GM21367 (cell line): ENCODE results near the gene LAMA4.
"Not testable (repeated sequence)": the region's sequence is repeated elsewhere in the genome, so short reads cannot be mapped to it uniquely, and the experiment has no call there.

ENCODE experiments used
- ATAC-seq: cut with Tn5 transposase; IDR thresholded peaks from one replicate; pipeline ENCODE4 v1.9.1; 2021; ENCODE audit not compliant: unreplicated experiment

The LAMA4 gene

DNA sequence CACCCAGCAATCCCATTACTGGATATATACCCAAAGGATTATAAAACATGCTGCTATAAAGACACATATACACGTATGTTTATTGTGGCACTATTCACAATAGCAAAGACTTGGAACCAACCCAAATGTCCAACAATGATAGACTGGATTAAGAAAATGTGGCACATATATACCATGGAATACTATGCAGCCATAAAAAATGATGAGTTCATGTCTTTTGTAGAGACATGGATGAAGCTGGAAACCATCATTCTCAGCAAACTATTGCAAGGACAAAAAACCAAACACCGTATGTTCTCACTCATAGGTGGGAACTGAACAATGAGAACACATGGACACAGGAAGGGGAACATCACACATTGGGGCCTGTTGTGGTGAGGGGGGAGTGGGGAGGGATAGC is 148.3 kb downstream of the LAMA4 start:
- ATAC-seq = not testable (repeated sequence)

DNA sequence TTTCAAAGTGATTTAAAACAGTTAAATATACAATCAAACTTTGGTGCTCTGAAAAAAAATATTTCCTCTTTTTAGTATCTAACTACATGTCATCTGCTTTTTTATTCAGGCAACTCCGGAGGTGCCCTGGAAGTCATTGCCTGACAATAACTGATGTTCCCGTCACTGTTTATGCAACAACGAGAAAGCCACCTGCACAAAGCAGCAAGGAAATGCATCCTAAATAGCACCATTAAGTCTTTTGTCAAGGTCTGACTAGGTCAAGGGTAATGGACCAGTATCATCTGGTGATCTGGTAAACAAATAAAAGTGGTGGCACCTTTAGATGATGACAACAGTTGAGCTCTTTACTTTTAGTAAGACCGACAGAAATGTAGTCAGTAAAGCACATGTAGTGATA is 153.8 kb downstream of the LAMA4 start:
- ATAC-seq = no peak

- no peak for ATAC-seq
Observed at GRCh38 chr6:112096901-112097300, 157.5 kb downstream of the LAMA4 start.

DNA sequence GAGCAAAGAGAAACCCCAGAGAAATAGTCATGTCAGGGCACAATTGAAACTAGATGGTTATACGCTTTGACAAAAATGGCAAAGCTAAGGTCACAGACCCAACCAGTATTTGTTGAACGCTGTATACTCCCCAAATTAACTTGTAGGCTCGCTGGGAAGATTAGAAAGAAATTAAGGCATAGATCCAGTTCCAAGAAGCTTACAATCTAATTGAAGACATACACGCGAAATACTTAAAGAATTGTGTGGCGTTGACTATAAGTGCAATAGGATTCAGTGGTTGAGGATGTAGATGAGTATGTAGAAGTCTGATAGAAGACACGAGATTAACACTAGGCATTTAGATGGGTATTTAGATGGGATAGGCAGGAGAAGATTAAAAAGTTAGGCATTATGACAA is 166.5 kb downstream of the LAMA4 start:
- no peak for ATAC-seq

DNA sequence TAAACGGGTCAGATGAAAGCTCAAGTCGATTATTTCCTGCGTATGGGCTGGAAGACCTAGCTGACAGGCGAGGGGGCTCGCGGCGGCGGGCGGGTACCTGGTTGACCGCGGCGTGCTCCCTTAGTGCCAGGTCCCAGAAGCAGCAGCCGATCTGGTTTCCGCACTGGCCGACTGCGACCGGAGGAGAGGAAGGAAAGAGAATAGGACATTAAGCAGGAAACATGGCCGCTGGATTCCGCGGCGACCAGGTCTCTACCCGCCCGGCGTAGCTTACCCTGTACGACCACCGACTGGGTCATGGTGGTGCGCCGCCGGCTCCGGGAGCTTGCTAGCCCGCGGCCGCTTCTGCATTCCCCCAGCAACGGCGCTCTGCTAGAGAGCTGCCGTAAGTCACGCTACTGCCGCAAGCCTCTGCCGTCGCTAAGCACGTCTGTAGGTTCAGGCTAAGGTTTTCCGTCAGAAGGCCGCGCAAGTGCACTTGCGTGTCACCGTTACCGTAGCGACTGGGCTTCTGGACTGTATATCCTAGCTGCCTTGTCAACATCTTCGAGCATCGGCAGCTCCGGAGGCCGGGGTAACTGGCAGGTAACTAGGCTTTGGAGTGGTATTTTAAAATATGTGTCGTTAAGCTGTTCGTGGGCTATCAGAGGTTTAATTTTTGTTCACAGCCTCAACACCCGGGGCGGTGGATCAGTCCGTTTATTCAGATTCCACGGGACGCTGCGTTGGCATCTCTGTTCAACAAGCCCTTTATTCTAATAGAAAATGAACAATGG is 167.0 kb downstream of the LAMA4 start, which contains the start of the genes FAM229B and TUBE1:
FAM229B (plus strand) TSS at position 456 of the 776 bp plus-strand sequence. CDS start 11,693 bp downstream, outside the sequence.
TUBE1 (minus strand) TSS at position 347 of the 776 bp plus-strand sequence; CDS start at position 299, 48 bp downstream.
- peak; percentile 99 for ATAC-seq

GRCh38 chr6:112086744-112087135 is 167.6 kb downstream of the LAMA4 start:
- ATAC-seq = peak; percentile 23

DNA sequence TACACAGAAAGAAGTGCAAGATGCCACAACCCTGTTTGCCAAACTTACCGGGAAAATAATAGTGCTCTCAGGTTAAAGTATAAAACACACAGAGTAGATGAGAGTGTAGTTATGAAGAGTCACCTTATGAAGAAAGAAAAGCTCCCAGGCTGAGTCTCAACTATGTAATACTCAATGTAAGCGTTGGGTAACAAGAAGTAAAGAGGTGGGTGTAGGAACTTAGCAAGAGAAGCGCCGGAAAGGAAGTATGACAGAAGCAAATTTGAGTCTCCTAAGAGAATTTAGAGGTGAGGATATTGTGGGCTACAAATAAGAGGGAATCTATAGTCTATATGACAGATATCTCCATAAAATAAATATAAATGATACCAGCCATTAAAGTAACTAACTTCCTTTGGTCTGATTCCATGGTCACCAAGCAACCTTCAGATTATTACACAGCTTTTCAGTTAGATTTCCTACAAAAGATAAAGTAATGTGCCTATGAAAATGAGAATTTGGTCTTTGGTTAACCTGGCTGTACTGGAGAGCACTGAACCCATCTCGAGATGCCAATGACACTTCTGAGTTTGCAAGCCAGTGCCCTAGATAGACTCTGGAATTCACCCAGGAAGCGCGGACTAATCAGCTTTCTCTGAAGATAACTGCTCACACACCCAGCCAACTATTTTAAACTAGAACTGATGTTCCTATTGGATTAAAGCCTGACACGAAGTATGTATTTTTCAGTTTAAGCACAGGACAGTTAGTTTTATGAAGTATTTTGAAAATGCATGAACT is 168.9 kb downstream of the LAMA4 start:
- no peak for ATAC-seq

DNA sequence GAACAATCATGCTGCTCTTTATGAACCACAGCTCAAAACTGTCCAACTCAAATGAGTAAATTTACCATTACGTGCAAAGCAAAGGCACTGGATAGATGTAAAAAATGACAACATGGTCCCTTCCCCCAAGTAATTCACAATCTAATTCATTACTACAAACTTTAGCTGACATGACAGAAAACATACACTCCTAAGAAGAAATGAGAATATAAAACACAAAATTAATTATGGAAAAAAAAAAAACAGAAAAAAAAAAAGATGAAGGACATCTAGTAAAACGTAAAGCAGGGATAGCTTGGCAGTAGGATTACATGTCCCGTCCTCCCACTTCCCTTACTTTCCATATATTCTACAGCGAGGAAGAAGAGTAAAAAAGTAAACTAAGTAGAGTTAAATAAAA is 172.8 kb downstream of the LAMA4 start:
- no peak for ATAC-seq

DNA sequence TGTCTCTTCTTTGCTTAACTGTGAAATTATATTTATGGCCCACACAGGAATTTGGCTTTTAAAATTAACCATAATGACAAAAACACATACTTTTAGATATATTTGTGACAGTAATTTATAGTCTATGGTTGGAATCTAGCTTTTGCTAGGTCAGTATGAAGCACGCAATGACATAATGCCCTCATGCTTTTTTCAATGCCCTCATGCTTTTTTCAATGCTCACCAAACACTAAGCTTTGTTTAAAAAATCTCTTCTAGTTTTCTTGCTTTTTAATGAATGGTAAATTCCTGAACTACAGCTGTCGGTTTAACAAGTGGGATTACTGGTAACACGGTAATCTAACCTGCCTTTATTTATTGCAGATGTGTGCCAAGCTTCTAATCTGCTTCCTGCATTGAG is 187.8 kb downstream of the LAMA4 start:
- ATAC-seq = no peak

DNA sequence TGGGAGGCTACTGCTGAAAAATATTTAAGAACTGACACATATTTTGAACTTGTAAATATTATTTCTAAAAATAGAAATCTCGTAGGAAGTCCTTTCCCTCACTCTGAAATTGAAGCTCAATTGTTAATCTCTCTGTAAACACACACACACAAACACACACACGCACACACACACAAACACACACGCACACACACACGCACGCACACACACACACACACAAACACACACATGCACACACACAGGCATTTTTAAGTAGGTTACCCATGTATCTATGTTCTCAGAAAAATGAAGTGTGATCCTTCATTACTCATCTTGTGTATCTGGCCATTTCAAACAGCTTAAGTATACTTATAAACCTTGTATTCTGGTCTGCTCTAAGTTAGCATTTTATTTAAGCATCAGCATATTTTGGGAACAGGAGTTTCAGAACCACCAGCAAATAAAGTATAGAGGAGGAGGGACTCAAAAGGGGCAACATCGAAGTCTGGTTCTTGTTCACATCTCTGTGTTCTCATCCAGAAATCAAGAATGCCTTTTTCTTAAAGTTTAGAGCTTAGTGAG is 188.9 kb downstream of the LAMA4 start:
- ATAC-seq = no peak

- ATAC-seq = no peak
Observed at GRCh38 chr6:112062966-112063365, 191.4 kb downstream of the LAMA4 start.

DNA sequence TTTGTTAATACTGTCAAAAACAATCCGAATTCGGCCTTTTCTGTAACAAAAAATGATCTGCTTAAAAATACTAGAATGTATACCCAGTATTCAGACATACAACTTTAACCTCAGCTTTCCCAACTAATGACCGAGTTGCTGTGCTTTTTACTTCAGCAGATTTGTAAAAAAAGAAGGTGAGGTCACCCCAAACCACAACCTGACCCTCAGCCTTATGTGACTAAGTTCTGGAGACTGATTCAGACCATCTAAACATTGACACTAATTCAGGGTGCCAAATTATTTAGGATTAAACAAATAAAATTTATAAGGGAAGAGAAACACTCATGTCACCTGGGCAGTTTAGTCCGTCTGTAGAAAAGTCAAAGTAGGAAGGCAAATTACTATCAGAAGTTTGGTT is 192.8 kb downstream of the LAMA4 start:
- no peak for ATAC-seq
